ENCODE data around the gene MAPK13. TPM values are rescaled to one million over a fixed set of nuclear protein-coding genes. Genes with fewer than 3 reads are reported as not detected.
"Not testable (repeated sequence)": the region's sequence is repeated elsewhere in the genome, so short reads cannot be mapped to it uniquely, and the experiment has no call there.

MAPK13 gene
- 10 to 100 TPM; 18.7 to 23.2 (median 20.0) TPM for polyA plus RNA-seq (ENCODE audit: insufficient read length in 3 of 3)

DNA sequence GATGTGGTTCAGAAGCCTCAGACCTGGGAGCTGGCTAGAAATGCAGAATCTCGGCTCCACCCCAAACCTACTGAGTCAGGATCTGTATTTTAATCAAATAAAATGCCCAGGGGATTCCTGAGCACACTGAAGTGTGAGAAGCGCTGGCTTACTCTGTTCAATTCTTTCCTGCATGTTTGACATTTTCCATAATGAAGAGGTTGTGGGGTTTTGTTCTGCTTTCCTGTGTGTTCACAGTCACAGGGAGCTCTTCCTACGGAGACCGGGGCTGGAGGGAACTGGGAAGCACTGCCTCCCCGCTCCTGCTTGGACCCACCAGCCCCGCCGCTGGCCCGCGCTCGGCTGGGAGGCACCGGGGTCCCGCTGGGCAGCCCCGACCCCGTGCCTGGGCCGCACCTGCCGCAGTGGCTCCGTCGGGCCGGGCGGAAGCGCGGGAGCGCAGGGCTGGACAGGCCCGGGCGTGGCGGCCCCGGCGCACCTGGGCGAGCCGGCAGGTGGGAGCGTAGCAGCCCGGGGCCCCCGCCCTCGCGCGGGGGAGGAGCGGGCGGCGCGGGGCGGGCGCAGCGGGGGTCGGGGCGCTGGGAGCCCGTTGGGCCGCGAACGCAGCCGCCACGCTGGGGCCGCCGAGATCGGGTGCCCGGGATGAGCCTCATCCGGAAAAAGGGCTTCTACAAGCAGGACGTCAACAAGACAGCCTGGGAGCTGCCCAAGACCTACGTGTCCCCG is at the start of gene MAPK13:
MAPK13 (plus strand) TSS at position 573 of the 726 bp plus-strand sequence; CDS start at position 643, 70 bp downstream.
- no peak for DNase-seq (ENCODE audit: low read depth in 3 of 3, low spot score in 2 of 3)

DNA sequence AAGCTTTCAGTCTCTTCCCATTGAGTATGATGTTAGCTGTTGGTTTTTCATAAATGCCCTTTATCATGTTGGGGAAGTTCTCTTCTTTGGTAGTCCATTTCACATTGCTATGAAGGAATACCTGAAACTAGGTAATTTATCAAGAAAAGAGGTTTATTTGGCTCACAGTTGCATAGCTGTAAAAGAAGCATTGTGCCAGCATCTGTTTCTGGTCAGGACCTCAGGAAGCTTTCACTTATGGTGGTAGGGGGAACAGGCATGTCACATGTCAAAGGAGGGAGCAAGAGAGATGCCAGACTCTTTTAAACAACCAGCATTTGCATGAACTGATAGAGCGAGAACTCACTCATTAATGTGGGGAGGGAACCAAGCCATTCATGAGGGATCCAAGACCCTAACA is 48.0 kb upstream of the MAPK13 start:
- no peak for DNase-seq (ENCODE audit: low read depth in 3 of 3, low spot score in 2 of 3)

DNA sequence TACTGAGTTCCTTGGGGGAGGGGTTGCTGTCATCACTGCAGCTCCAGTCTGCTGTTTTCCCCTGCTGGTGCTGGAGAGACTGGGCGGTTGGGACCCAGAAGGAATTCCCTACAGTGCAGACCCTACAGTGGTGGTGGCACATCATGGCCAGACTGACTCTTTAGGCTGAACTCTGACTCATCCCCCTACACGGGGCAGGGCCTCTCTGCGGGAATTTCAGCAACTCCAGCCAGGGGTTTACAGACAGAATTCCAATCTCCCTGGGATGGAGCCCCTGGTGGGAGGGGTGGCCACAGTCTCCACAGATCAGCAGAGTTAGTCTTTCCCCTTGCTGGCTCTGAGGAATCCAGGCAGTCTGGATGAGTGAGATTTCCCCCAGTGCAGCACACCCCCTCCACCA is 46.9 kb upstream of the MAPK13 start:
- no peak for DNase-seq (ENCODE audit: low read depth in 3 of 3, low spot score in 2 of 3)

DNA sequence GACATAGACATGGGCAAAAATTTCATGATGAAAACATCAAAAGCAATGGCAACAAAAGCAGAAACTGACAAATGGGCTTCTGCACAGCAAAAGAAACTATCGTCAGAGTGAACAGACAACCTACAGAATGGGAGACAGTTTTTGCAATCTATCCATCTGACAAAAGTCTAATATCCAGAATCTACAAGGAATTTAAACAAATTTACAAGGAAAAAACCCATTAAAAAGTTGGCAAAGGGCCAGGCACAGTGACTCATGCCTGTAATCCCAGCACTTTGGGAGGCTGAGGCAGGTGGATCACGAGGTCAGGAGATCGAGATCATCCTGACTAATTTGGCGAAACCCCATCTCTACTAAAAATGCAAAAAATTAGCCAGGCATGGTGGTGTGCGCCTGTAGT is 42.1 kb upstream of the MAPK13 start:
- not testable (repeated sequence) for DNase-seq (ENCODE audit: low read depth in 3 of 3, low spot score in 2 of 3)

DNA sequence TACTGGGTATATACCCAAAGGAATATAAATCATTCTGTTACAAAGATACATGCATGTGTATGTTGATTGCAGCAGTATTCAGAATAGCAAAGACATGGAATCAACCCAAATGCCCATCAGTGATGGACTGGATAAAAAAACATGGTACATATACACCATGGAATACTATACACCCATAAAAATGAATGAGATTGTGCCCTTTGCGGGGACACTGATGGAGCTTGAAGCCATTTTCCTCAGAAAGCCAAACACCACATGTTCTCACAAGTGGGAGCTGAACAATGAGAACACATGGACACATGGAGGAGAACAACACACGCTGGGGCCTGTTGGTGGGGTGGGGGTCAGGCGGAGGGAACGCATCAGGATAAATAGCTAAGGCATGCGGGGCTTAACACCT is 41.3 kb upstream of the MAPK13 start:
- DNase-seq (ENCODE audit: low read depth in 3 of 3, low spot score in 2 of 3): no peak

DNA sequence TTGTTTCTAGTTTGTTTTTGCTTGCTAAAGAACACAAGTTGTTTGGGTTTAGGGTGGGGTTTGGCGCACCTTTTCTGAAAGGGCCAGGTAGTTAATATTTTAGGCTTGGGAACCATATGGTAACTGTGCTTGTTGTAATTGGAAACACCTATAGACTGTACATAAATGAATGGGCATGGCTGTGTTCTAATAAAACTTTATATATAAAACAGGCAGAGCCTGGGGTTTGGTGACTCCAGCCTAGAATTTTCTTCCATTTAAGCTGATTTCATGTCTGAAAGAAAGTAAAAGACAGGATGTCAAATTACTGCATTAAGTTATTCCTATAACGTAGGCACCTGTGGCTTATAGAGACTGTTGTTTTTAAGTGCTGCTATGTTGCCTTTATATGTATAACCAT is 36.1 kb upstream of the MAPK13 start:
- DNase-seq (ENCODE audit: low read depth in 3 of 3, low spot score in 2 of 3): no peak

DNA sequence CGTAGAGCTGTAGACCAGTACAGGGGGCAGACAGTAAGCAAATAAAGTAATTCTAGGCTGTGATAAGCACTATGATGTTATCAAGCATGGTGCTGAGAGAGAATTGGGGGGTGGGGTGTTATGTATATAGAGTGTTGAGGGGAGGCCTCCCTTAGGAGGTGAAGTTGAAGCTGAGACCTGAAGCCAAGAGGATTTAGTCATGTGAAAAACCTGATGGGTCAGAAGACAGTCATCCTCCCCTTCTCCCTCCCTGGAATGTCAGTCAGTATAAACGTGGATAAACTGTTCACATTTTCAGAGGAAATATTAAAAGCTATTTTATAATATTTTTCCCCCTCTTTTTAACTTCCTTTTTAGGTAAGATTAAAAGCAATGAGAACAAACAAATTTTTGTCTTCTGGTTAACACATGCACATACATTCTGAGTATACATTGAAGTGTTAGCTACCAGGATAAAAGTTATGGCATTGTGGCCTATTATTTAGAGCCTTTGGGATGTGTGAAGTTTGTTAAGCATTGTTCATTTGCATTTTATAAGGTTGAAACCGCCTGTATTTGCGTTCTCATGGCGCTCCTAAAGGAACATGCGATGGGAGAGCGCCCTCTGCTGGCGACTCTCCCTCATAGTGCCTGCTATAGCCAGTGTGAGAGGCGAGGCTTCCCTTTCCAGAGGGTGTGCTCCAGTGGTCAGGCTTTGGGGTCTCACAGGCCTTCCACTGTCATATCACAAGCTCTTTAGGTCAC is 35.4 kb upstream of the MAPK13 start:
- peak; percentile 56 to 71 (median 65) for DNase-seq (ENCODE audit: low read depth in 3 of 3, low spot score in 2 of 3)

DNA sequence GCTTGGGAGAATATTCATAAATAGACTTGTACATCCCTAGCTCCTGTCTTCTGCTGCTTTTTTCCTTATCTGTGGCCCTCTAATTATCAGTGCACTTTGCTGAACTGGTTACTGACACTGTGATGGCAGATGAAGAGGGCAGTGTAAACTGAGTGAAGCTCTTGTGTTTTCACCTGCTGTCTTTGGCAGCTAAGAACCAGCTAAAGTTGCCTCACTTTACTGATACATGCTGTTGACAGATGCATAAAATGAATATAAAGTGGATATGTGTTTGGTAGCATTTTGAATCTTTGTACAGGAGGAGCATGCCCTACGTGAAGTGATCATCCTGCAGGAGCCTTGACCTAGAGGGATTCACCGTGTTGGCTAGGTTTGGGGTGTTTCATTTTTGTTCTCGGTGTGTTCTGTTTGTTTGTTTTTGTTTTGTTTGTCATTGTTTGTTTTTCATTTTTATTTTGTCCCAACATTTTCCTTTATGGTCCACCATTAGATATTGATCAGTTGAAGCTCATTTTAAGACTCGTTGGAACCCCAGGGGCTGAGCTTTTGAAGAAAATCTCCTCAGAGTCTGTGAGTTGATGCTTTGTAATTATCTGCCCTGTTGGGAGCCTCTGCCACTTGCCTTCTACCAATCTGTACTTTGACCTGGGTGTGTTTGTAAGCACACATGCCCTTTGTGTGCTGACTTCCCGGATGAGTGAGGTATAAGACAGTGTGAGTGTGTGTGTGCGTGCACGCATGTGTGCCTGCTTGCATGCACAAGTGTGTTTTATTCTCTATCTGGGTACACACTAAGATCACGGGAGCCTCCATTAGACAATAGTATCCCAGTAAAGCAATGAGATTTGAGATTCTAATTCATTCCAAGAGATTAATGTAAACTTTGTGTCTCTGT is 34.6 kb upstream of the MAPK13 start:
- no peak for DNase-seq (ENCODE audit: low read depth in 3 of 3, low spot score in 2 of 3)

DNA sequence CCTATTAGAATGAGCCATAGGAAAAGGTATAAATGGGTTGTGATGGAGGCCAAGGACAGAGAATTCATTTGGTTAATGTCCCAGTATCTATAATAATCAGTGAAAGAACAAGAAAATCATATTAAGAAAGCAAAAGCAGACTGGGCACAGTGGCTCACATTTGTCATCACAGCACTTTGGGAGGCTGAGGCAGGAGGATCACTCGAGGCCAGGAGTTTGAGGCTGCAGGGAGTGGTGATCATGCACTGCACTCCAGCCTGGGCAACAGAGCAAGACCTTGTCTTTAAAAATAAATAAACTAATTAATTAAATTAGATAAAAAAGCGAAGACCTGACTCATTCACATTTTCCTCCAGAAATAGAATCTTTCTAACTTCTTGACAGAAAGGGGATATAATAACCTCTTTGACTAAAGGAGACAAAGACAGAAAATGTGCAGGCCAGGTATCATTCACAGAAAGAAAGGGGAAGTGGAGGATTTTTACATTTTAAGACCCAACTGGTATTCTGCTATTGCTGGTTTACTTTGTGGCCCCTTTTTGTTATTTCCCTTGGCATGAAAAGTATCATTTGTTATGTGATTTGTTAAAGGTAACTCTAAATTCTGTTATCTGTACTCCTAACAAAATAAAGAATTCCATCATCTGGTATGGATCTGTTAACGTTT is 31.9 kb upstream of the MAPK13 start:
- DNase-seq (ENCODE audit: low read depth in 3 of 3, low spot score in 2 of 3): no peak

DNA sequence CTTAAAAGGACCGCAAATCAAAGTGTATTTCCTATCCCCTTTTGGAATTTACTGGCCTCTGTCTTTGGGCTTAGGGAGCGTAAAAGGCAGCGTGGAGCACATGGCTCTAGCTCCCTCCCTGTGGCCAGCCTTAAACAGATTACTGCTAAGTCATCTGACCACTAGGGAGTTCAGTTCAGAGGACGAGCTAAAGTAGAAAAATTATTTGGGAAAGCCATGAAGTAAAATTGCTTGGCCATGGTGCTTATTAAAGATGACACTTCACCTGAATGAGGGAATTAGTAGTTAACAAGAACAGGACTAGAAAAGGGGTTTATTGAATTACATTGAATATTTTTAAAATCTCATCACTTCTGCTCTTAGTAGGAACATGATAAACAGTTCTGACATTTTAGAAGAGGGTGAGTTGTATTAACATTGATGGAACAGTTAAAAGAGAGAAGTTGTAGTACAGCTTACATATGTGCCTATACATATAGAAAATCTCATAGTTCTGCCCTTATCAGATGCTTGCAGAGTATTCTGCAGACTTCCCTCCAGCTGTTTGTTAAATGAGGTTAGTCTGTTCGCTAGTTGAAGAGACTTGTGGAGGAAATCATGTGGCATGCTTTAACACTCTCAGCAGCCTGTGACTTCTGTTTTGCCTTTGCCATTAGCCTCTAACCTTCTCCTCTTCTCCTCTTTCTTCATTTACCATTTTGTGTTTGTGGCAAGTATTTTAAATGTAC is 31.2 kb upstream of the MAPK13 start:
- no peak for DNase-seq (ENCODE audit: low read depth in 3 of 3, low spot score in 2 of 3)

DNA sequence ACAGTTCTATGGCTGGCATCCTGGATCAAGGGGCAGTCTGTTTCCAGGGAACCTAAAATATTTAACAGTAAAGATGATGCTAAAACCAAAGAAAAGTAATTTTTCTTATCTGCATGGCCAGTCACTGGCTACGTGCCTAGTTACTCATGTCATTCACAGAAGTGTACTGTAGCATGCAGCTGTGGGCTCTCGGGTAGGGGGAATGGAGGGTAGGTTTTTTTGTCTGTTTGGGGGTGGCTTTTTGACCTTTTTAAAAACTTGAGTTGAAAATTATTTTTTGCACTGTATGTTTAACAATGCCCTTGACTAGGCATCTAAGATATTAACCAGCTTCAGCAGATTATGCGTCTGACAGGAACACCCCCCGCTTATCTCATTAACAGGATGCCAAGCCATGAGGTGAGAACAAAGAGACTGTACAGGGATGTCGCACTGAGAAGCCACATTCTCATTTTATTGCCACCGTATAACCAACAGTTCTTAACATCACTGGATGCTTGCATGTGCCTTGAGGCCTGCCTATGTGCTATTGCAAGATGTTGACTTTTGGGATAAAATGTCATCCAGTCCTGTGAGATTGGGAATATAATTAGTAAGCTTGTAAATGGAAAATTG is 30.3 kb upstream of the MAPK13 start:
- DNase-seq (ENCODE audit: low read depth in 3 of 3, low spot score in 2 of 3): no peak

DNA sequence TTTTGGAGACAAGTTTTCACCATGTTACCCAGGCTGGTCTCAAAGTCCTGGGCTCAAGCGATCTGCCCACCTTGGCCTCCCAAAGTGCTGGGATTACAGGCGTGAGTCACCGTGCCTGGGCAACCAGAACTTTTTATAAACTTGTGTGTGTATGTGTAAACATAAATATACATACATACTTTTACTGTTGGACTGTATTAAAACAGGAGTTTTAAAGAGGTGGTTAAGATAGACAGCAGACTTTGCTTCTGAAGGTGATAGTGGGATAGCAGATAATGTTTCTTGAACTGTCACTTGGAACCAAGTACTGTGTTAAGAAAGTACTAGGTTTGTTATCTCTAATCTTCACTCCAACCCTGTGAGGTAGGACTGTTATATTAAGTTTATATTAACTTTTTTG is 28.6 kb upstream of the MAPK13 start:
- no peak for DNase-seq (ENCODE audit: low read depth in 3 of 3, low spot score in 2 of 3)

DNA sequence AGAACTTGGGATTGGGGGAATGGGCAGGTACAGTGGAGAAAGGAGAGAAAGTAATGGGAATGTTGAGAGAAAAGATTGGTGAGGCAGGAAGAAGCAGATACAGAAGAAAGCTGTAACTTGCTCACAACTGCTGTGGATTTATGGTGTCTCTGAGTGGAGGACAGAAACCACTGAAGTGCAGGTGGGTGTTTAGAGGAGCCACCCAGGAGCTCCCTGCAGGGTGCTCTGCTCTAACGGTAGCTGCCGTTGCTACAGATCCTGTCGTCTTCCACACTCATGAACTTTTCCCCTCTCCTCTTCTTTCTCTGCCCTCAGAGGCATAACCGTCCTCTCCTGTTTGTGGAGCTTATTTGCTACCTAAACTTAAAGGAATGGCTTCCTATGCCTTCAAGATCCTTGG is 27.5 kb upstream of the MAPK13 start:
- no peak for DNase-seq (ENCODE audit: low read depth in 3 of 3, low spot score in 2 of 3)

DNA sequence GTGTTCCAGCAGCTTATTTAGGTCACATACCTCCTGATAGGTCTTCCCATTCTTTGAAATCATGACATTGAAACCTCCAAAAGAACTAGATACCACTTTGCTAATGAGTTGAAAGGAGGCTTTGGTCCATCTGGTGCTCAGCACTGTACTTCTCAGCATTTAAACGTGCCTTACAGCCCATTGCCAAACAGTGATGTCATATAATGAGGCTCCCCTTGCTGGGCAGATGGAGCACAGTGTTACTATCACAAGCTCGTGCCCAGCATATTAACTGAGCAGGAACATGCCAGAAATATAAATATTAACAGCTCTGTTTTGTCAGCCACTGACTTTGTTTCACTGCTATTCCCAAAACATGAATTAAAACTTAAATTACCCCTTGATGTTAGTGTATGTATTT is 25.5 kb upstream of the MAPK13 start:
- no peak for DNase-seq (ENCODE audit: low read depth in 3 of 3, low spot score in 2 of 3)

DNA sequence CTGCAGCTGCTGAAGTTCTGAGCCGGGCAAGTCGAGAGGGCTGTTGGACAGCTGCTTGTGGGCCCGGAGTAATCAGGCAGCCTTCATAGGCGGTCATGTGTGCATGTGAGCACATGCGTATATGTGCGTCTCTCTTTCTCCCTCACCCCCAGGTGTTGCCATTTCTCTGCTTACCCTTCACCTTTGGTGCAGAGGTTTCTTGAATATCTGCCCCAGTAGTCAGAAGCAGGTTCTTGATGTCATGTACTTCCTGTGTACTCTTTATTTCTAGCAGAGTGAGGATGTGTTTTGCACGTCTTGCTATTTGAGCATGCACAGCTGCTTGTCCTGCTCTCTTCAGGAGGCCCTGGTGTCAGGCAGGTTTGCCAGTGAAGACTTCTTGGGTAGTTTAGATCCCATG is 21.2 kb upstream of the MAPK13 start:
- DNase-seq (ENCODE audit: low read depth in 3 of 3, low spot score in 2 of 3): no peak

DNA sequence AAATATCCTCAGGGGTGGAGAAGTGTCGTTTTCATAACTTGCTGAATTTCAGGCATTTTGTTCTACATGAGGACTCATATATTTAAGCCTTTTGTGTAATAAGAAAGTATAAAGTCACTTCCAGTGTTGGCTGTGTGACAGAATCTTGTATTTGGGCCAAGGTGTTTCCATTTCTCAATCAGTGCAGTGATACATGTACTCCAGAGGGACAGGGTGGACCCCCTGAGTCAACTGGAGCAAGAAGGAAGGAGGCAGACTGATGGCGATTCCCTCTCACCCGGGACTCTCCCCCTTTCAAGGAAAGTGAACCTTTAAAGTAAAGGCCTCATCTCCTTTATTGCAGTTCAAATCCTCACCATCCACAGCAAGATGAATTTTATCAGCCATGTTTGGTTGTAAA is 20.3 kb upstream of the MAPK13 start:
- no peak for DNase-seq (ENCODE audit: low read depth in 3 of 3, low spot score in 2 of 3)

DNA sequence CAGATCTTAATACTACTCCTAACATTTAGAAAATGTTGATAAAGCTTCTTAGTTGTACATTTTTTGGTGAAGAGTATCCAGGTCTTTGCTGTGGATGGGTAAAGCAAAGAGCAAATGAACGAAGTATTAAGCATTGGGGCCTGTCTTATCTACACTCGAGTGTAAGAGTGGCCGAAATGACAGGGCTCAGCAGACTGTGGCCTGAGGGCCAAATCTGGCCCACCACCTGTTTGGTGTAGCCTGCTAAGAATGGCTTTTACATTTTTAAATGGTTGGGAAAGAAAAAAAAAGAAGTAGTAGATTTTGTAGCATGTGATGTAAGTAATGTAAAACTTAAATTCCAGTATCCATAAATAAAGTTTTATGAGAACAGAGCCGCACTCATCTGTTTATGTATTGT is 19.4 kb upstream of the MAPK13 start:
- no peak for DNase-seq (ENCODE audit: low read depth in 3 of 3, low spot score in 2 of 3)

DNA sequence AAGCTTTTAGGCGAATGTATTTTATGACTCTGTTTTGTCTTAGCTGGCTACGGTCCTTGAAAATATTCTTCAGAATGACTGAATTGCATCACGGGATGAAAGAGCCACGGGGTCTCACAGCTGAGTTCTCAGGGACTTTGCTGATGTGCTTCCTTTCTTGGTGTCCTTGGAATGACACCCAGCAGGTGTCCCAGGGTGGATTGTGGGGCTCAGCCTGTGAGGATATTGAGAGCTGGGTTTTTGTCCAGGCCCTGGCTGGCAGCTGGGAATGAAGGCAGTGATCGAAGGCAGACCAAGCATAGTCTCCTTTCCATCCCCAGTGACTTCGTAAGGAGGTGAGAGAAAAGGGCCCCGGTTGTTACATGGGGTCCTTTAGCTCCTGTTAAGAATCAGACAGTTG is 18.8 kb upstream of the MAPK13 start:
- DNase-seq (ENCODE audit: low read depth in 3 of 3, low spot score in 2 of 3): no peak

DNA sequence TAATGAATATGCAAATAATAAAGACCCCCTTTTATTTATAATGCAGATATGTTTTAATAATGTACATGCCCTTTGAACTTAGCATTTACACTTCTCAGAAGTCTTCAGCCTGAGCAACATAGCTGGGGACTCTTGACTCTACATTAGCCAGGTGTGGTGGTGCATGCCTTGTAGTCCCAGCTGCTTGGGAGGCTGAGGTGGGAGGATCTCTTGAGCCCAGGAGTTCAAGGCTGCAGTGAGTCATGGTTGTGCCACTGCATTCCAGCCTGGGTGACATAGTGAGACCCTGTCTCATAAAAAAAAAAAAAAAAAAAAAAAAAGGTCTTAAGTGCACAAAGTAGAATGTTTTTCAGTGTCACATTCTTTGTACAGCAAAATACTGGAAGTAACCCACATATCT is 17.3 kb upstream of the MAPK13 start:
- DNase-seq (ENCODE audit: low read depth in 3 of 3, low spot score in 2 of 3): no peak

DNA sequence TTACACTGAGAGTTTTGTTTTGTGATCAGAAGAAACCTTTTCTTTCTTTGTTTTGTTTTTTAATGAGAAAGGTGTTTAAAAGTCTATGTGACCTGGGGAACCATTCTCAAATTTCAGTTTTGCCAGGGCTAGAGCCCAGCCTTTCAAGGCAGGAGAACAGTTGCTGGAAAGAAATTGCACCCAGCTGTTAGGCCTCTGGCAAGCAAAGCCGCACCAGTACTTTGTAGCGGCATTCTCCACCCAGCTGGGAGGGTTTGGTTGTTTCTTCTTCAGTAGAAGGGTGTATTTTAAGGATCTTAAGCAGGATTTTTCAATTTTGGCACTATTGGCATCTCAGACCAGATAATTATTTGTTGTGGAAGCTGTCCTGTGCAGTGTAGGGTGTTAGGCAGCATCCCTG is 16.6 kb upstream of the MAPK13 start:
- DNase-seq (ENCODE audit: low read depth in 3 of 3, low spot score in 2 of 3): no peak
